Activated B cell treated with CpG ODN at 0.5 μM for 24 hours (primary cell): ENCODE results near the gene C2CD3. TPM values are rescaled to one million over a fixed set of nuclear protein-coding genes. Genes with fewer than 3 reads are reported as not detected.

Source experiments
- ATAC-seq: fragments of 200-7000 bp; cut with Tn5 transposase; one replicate; pipeline ENCODE4 v1.10.0; 2021; ENCODE audit warnings: low read depth, mild to moderate bottlenecking, moderate library complexity
- CTCF ChIA-PET: fragments of 350-600 bp; sonication (Branson Sonifier 250); formaldehyde crosslinking; loops from one replicate; lab custom pipeline; 2021; ENCODE audit warnings: antibody characterized with exemption; lab: Charles Lee
- POLR2A ChIA-PET: fragments of 350-600 bp; sonication (Branson Sonifier 250); formaldehyde crosslinking; loops from one replicate; lab custom pipeline; 2021; ENCODE audit warnings: antibody characterized with exemption; lab: Charles Lee
- DNase-seq: peaks from one replicate; pipeline ENCODE4 v3.0.0; 2022
- H3K27ac Mint-ChIP-seq: one replicate; pipeline ENCODE4 v1.8.0; 2020; ENCODE audit warnings: mixed read lengths
- H3K27me3 Mint-ChIP-seq: one replicate; pipeline ENCODE4 v1.8.0; 2021; ENCODE audit warnings: mixed read lengths
- H3K36me3 Mint-ChIP-seq: one replicate; pipeline ENCODE4 v1.8.0; 2021; ENCODE audit warnings: low read depth, mixed read lengths
- H3K4me1 Mint-ChIP-seq: one replicate; pipeline ENCODE4 v1.8.0; 2021; ENCODE audit warnings: mixed read lengths
- H3K4me3 Mint-ChIP-seq: one replicate; pipeline ENCODE4 v1.8.0; 2020; ENCODE audit warnings: mild to moderate bottlenecking, mixed read lengths
- H3K9me3 Mint-ChIP-seq: one replicate; pipeline ENCODE4 v1.8.0; 2020; ENCODE audit warnings: mixed read lengths
- intact Hi-C: fragments of 100-400 bp; cut with micrococcal nuclease; formaldehyde crosslinking; loops from one replicate; pipeline ENCODE4 v1.15.1; 2024
- total RNA-seq: library from RNA; stranded (reverse); gene quantifications from 2 replicates; pipeline ENCODE4 v1.2.3, GENCODE V29; 2022
- TF ChIP-seq, protein P1 (sequence below): fragments of 200-600 bp; IDR thresholded peaks from one replicate; pipeline ENCODE4 v1.8.0; 2022; ENCODE audit warnings: antibody characterized with exemption, mild to moderate bottlenecking

C2CD3 gene
- total RNA-seq, 1 donor from 2014 or later, result 50.3 TPM

DNA sequence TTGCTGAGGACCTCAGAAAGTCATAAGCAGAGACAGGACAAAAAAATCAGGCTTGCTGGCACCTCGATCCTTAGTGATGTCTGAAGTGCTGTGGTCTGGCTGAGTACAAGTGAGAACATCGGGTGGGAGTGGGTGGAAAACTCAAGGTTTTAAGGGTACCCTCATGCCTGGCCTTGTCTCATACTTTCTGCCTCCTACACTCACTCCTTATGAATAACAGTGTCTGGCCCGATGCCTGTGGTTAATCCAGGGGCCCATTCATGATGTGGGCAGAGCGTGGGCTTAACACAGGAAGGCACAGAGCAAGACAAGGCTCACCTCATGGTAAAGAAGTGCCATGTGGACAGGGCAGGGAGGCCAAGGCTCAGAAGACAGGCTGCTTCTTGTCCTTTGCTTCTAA lies 150.9 kb downstream of the C2CD3 start:
- TF ChIP-seq, protein P1, sequence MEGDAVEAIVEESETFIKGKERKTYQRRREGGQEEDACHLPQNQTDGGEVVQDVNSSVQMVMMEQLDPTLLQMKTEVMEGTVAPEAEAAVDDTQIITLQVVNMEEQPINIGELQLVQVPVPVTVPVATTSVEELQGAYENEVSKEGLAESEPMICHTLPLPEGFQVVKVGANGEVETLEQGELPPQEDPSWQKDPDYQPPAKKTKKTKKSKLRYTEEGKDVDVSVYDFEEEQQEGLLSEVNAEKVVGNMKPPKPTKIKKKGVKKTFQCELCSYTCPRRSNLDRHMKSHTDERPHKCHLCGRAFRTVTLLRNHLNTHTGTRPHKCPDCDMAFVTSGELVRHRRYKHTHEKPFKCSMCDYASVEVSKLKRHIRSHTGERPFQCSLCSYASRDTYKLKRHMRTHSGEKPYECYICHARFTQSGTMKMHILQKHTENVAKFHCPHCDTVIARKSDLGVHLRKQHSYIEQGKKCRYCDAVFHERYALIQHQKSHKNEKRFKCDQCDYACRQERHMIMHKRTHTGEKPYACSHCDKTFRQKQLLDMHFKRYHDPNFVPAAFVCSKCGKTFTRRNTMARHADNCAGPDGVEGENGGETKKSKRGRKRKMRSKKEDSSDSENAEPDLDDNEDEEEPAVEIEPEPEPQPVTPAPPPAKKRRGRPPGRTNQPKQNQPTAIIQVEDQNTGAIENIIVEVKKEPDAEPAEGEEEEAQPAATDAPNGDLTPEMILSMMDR, result no peak
- Mint-ChIP-seq H3K4me1 (peaks cover 30% of the 10 kb centered on the region), H3K27me3 (no peaks in the 10 kb centered on the region), H3K4me3 (peak overlapping the region; percentile 21), H3K9me3 (no peaks in the 10 kb centered on the region), H3K27ac (no peak overlapping the region), H3K36me3 (peaks cover 24% of the 10 kb centered on the region)
- intact Hi-C loops, result loop anchor here (1.0 to 2.0 kb wide), 4 partner anchors 9 to 47 kb away; partner anchors contain the start of gene UCP2
- POLR2A ChIA-PET, result interaction anchor here (0.8 to 4.9 kb wide), 7 partner anchors 9 to 50 kb away, joined by 3 to 67 read pairs (median 4); partner anchors contain the start of gene UCP2
- DNase-seq (no peak), ATAC-seq (peak; percentile 13)
- CTCF ChIA-PET, result interaction anchor here (1.2 kb wide), 1 partner anchor 10 kb away, joined by 5 read pairs; no protein-coding TSS in a partner anchor

DNA sequence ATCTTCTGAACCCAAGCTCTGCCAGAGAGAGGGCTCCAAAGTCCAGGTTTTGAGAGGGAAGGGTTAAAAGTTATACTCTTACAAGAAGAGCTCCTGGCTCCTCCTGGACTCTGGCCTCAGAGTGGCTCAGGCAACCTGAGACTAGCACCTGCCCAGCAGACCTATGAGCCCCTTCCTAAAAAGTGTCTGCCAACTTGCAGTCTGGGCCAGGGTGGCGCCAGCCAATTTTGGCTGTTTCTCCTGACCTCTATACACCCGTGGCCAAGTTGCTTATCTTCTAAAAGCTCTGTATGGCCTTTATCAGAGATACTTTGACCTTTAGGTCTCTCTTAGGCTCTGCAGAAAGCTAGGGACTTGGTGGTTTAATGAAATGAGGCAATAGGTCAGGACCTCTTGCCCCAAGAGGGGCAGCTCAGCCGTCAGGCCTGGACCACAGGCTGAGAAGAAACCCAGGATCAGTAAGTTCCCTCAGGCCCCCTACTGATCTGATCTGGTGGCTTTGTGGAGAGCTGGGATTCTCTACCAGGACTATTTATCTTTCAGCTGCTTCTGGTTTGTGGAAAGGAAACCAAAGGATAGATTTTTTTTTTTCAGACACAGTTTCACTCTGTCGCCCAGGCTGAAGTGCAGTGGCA lies 151.6 kb downstream of the C2CD3 start:
- Mint-ChIP-seq H3K4me1 (peaks cover 35% of the 10 kb centered on the region), H3K27me3 (no peaks in the 10 kb centered on the region), H3K36me3 (peaks cover 24% of the 10 kb centered on the region), H3K9me3 (no peaks in the 10 kb centered on the region), H3K4me3 (no peak overlapping the region), H3K27ac (no peak overlapping the region)
- DNase-seq (no peak), ATAC-seq (no peak)
- intact Hi-C loops, result no loop called here
- ChIA-PET CTCF (interaction anchor here (1.2 kb wide), 1 partner anchor 9 kb away, joined by 5 read pairs; no protein-coding TSS in a partner anchor), POLR2A (interaction anchor here (4.0 to 4.9 kb wide), 2 partner anchors 38 to 47 kb away, joined by 22 to 67 read pairs; partner anchors contain the start of gene UCP2)
- TF ChIP-seq, protein P1, result no peak

DNA sequence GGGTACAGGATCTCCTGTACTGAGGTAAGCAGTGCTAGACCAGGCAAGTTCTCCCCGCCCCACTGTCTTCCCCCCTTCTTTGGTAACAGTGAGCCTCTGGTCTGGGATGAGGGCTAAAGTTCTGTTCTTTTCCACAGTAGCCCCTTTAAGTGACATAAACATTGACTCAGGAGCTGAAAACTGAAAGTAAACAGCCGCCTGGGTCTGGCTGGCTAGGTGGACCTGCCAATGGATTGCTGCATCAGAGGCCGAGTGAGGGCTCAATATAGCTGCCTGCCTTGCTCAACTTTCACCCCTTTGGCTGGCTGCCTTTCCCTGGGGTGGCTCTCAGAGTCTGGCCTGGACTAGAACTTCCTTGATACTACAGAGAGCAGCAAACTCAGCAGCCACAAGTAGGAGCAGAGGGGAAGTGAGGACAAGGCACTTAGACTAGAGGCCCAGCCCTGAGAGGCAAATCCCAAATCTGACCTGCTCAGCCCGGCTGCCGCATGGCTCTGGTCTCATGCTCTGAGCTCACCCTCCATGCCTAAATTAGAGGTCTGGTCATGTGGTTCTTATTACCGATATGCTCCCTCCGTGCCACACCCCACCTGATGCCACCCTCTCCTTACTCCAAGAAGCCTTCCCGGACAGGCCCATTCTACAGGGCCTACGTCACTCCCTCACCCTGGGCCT lies 152.3 kb downstream of the C2CD3 start:
- Mint-ChIP-seq H3K27me3 (no peaks in the 10 kb centered on the region), H3K4me1 (peaks cover 33% of the 10 kb centered on the region), H3K4me3 (no peak overlapping the region), H3K36me3 (peaks cover 20% of the 10 kb centered on the region), H3K9me3 (no peaks in the 10 kb centered on the region), H3K27ac (peak overlapping the region; percentile 36)
- no peak for DNase-seq
- ATAC-seq, result no peak
- TF ChIP-seq, protein P1, result no peak
- intact Hi-C loops, result no loop called here
- ChIA-PET CTCF (interaction anchor here (1.2 kb wide), 1 partner anchor 8 kb away, joined by 5 read pairs; no protein-coding TSS in a partner anchor), POLR2A (interaction anchor here (4.0 to 4.9 kb wide), 2 partner anchors 38 to 46 kb away, joined by 22 to 67 read pairs; partner anchors contain the start of gene UCP2)

DNA sequence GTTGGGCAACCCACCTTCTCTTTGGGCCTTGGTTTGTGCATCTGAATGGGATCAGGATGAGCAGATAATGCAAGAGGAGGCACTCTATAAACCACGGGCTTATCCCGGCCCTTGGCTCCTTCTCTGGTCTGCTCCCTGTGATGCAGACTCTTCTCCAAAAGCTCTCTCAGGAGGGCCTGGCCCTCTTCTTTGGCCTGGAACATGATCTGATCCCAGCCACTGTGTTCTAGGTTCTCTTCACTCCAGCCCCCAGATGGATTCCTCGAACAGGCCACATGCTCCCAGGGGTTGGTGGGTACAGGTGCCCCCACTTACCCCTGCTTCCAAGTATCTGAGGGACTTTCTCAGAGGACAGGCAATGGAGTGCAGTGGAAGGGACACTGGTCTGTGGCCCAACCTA lies 153.2 kb downstream of the C2CD3 start:
- no peak for ATAC-seq
- Mint-ChIP-seq H3K27ac (no peak overlapping the region), H3K27me3 (no peaks in the 10 kb centered on the region), H3K36me3 (peaks cover 16% of the 10 kb centered on the region), H3K4me1 (peaks cover 35% of the 10 kb centered on the region), H3K9me3 (no peaks in the 10 kb centered on the region), H3K4me3 (no peak overlapping the region)
- TF ChIP-seq, protein P1, result no peak
- POLR2A ChIA-PET, result interaction anchor here (4.9 kb wide), 1 partner anchor 46 kb away, joined by 22 read pairs; no protein-coding TSS in a partner anchor
- CTCF ChIA-PET, result no interaction called here
- DNase-seq, result no peak
- intact Hi-C loops, result no loop called here
